H1 (cell line): Measurements from ENCODE around the gene ABHD11. TPM values are rescaled to one million over a fixed set of nuclear protein-coding genes. Genes with fewer than 3 reads are reported as not detected.

ENCODE experiments used
- CTCF ChIA-PET: fragments of 300-600 bp; sonication (Branson Sonifier 250); formaldehyde crosslinking; loops from one replicate; lab custom pipeline; 2021; ENCODE audit not compliant: partially characterized antibody; lab: Charles Lee
- POLR2A ChIA-PET: fragments of 300-600 bp; sonication (Branson Sonifier 250); formaldehyde crosslinking; loops from one replicate; lab custom pipeline; 2021; ENCODE audit warnings: inconsistent platforms; ENCODE audit not compliant: partially characterized antibody; lab: Charles Lee
- DNase-seq, 2 experiments: peaks; one replicate each; pipeline versions ENCODE4 v3.0.0 to v3.0.0-alpha.2; 2010 to 2022; ENCODE audit warnings: low spot score in 2 of 2, low read depth in 1 of 2, mixed read lengths in 1 of 2
- FAIRE-seq: peaks from 2 replicates; lab custom pipeline; 2011; peaks lifted over from hg19 to GRCh38; lab: Jason Lieb, UNC
- H2AFZ ChIP-seq: 2 replicates; pipeline ENCODE4 v1.8.1; 2012; ENCODE audit warnings: low read length, inconsistent platforms
- H2AK5ac ChIP-seq: 2 replicates; pipeline ENCODE4 v1.6.1; 2013; ENCODE audit warnings: low read depth, low read length
- H2BK120ac ChIP-seq: replicated peaks from 2 replicates; pipeline ENCODE3; 2013; ENCODE audit warnings: low read depth, low read length, inconsistent platforms
- H2BK12ac ChIP-seq: 2 replicates; pipeline ENCODE4 v1.6.1; 2013; ENCODE audit warnings: low read depth, low read length
- H2BK15ac ChIP-seq: 2 replicates; pipeline ENCODE4 v1.6.1; 2013; ENCODE audit warnings: low read length
- H2BK20ac ChIP-seq: 2 replicates; pipeline ENCODE4 v1.6.1; 2013; ENCODE audit warnings: low read length
- H2BK5ac ChIP-seq: 2 replicates; pipeline ENCODE4 v1.6.1; 2013; ENCODE audit warnings: low read depth, low read length
- H3K14ac ChIP-seq: 2 replicates; pipeline ENCODE4 v1.6.1; 2013; ENCODE audit warnings: inconsistent platforms; ENCODE audit not compliant: insufficient read length
- H3K18ac ChIP-seq: 2 replicates; pipeline ENCODE4 v1.6.1; 2013; ENCODE audit warnings: low read length; ENCODE audit errors: extremely low read depth
- H3K23ac ChIP-seq: 2 replicates; pipeline ENCODE4 v1.6.1; 2013; ENCODE audit warnings: inconsistent platforms; ENCODE audit not compliant: insufficient read length
- H3K23me2 ChIP-seq: 2 replicates; pipeline ENCODE4 v1.6.1; 2013; ENCODE audit warnings: low read depth, low read length
- H3K27ac ChIP-seq: 2 replicates; pipeline ENCODE4 v1.6.1; 2011; ENCODE audit warnings: low read depth, low read length, inconsistent platforms
- H3K27me3 ChIP-seq, 4 experiments: replicated peaks in 1 of 4; 1 replicate in 1 of 4; 2 replicates in 3 of 4; pipeline versions ENCODE4 v1.6.1 to v1.8.1; 2011 to 2013; ENCODE audit warnings: low read length in 3 of 4, mild to moderate bottlenecking in 3 of 4, inconsistent platforms in 2 of 4, mixed read lengths in 2 of 4, moderate library complexity in 1 of 4; ENCODE audit not compliant: control insufficient read depth in 3 of 4, insufficient read depth in 3 of 4; ENCODE audit errors: extremely low read depth in 1 of 4
- H3K36me3 ChIP-seq, 4 experiments: 2 replicates each; pipeline versions ENCODE4 v1.6.1 to v1.8.1; 2011 to 2013; ENCODE audit warnings: mild to moderate bottlenecking in 4 of 4, low read length in 3 of 4, moderate library complexity in 2 of 4, control low read depth in 1 of 4, inconsistent platforms in 1 of 4; ENCODE audit not compliant: insufficient read depth in 4 of 4, control insufficient read depth in 2 of 4
- H3K4ac ChIP-seq: replicated peaks from 2 replicates; pipeline ENCODE3; 2013; ENCODE audit warnings: low read length, low read depth, mixed read lengths, inconsistent platforms; ENCODE audit not compliant: insufficient read length
- H3K4me1 ChIP-seq, 4 experiments: replicated peaks in 1 of 4; 1 replicate in 1 of 4; 2 replicates in 3 of 4; pipeline versions ENCODE4 v1.6.1 to v1.8.1; 2011 to 2013; ENCODE audit warnings: low read length in 3 of 4, inconsistent platforms in 2 of 4, mixed read lengths in 1 of 4; ENCODE audit not compliant: insufficient read depth in 4 of 4, control insufficient read depth in 3 of 4
- H3K4me2 ChIP-seq, 2 experiments: 2 replicates each; pipeline versions ENCODE4 v1.6.1 to v1.8.1; 2011 to 2013; ENCODE audit warnings: low read depth in 2 of 2, low read length in 2 of 2, control low read depth in 1 of 2, inconsistent platforms in 1 of 2, mild to moderate bottlenecking in 1 of 2; ENCODE audit not compliant: insufficient read depth in 1 of 2
- H3K4me3 ChIP-seq, 4 experiments: fragments of 200-600, 300-600 bp in 1 of 4; sonication (generic), shearing (Covaris generic), sonication (Bioruptor Twin) in 1 of 4; 2 replicates each; pipeline versions ENCODE4 v1.5.1 to v1.8.1; 2011 to 2016; ENCODE audit warnings: low read length in 4 of 4, low read depth in 3 of 4, control low read depth in 2 of 4, inconsistent platforms in 2 of 4, mild to moderate bottlenecking in 2 of 4, mixed read lengths in 1 of 4, moderate library complexity in 1 of 4; ENCODE audit not compliant: insufficient read depth in 2 of 4; ENCODE audit errors: extremely low read depth in 1 of 4
- H3K56ac ChIP-seq: replicated peaks from 2 replicates; pipeline ENCODE3; 2013; ENCODE audit warnings: low read depth, mild to moderate bottlenecking, mixed read lengths, low read length, inconsistent platforms; ENCODE audit not compliant: insufficient read length
- H3K79me1 ChIP-seq: 2 replicates; pipeline ENCODE4 v1.6.1; 2013; ENCODE audit warnings: low read depth, low read length, control low read depth
- H3K79me2 ChIP-seq, 2 experiments: 2 replicates each; pipeline versions ENCODE4 v1.6.1 to v1.8.1; 2012 to 2013; ENCODE audit warnings: low read length in 2 of 2, mild to moderate bottlenecking in 2 of 2, inconsistent platforms in 1 of 2; ENCODE audit not compliant: insufficient read depth in 2 of 2, control insufficient read depth in 1 of 2
- H3K9ac ChIP-seq, 4 experiments: replicated peaks in 1 of 4; 1 replicate in 1 of 4; 2 replicates in 3 of 4; pipeline versions ENCODE4 v1.6.1 to v1.8.1; 2011 to 2013; ENCODE audit warnings: low read depth in 3 of 4, low read length in 3 of 4, control low read depth in 2 of 4, mild to moderate bottlenecking in 2 of 4, moderate library complexity in 2 of 4, inconsistent platforms in 1 of 4; ENCODE audit errors: extremely low read depth in 1 of 4
- H3K9me3 ChIP-seq, 2 experiments: 2 replicates each; pipeline versions ENCODE4 v1.6.1 to v1.8.1; 2012 to 2013; ENCODE audit warnings: mild to moderate bottlenecking in 2 of 2, moderate library complexity in 2 of 2, control low read depth in 1 of 2, inconsistent platforms in 1 of 2, low read depth in 1 of 2, low read length in 1 of 2, mixed read lengths in 1 of 2; ENCODE audit not compliant: insufficient read depth in 2 of 2
- H4K20me1 ChIP-seq, 2 experiments: replicated peaks in 1 of 2; 2 replicates each; pipeline versions ENCODE3 to v1.8.1; 2011 to 2013; ENCODE audit warnings: inconsistent platforms in 2 of 2, low read length in 2 of 2, mild to moderate bottlenecking in 1 of 2; ENCODE audit not compliant: insufficient read depth in 2 of 2, control insufficient read depth in 1 of 2
- H4K5ac ChIP-seq: 2 replicates; pipeline ENCODE4 v1.6.1; 2013; ENCODE audit warnings: low read length, low read depth, mixed read lengths, inconsistent platforms; ENCODE audit not compliant: insufficient read length
- H4K8ac ChIP-seq: 2 replicates; pipeline ENCODE4 v1.8.0; 2013; ENCODE audit warnings: mild to moderate bottlenecking, moderate library complexity, low read length, inconsistent platforms; ENCODE audit not compliant: insufficient read depth; ENCODE audit errors: extremely low read depth
- H4K91ac ChIP-seq: replicated peaks from 2 replicates; pipeline ENCODE3; 2013; ENCODE audit warnings: low read length, mixed read lengths, inconsistent platforms; ENCODE audit not compliant: insufficient read length
- CTCF ChIP-seq, 3 experiments: IDR thresholded peaks; 1 replicate in 2 of 3; 2 replicates in 1 of 3; pipeline versions ENCODE4 v1.5.1 to v1.6.1; 2011; ENCODE audit warnings: low read length in 3 of 3, mild to moderate bottlenecking in 3 of 3, inconsistent platforms in 2 of 3, low read depth in 1 of 3, moderate library complexity in 1 of 3; ENCODE audit not compliant: insufficient read depth in 1 of 3; ENCODE audit errors: control extremely low read depth in 1 of 3
- EP300 ChIP-seq, 2 experiments: IDR thresholded peaks; 1 replicate in 1 of 2; 2 replicates in 1 of 2; pipeline ENCODE4 v1.6.1; 2011 to 2012; ENCODE audit warnings: low read depth in 2 of 2, low read length in 2 of 2, mild to moderate bottlenecking in 2 of 2, borderline replicate concordance in 1 of 2, inconsistent platforms in 1 of 2, moderate library complexity in 1 of 2
- MAX ChIP-seq: IDR thresholded peaks from 2 replicates; pipeline ENCODE4 v1.6.1; 2012; ENCODE audit warnings: inconsistent platforms
- NRF1 ChIP-seq: IDR thresholded peaks from 2 replicates; pipeline ENCODE4 v1.6.1; 2011; ENCODE audit warnings: mild to moderate bottlenecking, low read depth, low read length, improper control_type of control experiment
- PHF8 ChIP-seq: fragments of 200-600 bp; sonication (generic); conservative IDR thresholded peaks from 2 replicates; pipeline ENCODE4 v1.7.1; 2012; ENCODE audit warnings: low read depth, mild to moderate bottlenecking, inconsistent platforms, low read length, moderate library complexity
- RXRA ChIP-seq: IDR thresholded peaks from 2 replicates; pipeline ENCODE4 v1.6.1; 2011; ENCODE audit warnings: low read depth, mild to moderate bottlenecking, low read length, moderate library complexity; ENCODE audit not compliant: insufficient read depth
- SIRT6 ChIP-seq: IDR thresholded peaks from one replicate; pipeline ENCODE4 v1.7.1; 2012; ENCODE audit warnings: low read length, inconsistent platforms
- SIX5 ChIP-seq: IDR thresholded peaks from 2 replicates; pipeline ENCODE4 v1.6.1; 2011; ENCODE audit warnings: mild to moderate bottlenecking, low read depth, low read length
- SP2 ChIP-seq: IDR thresholded peaks from 2 replicates; pipeline ENCODE4 v1.6.1; 2012; ENCODE audit warnings: mild to moderate bottlenecking, low read length, inconsistent platforms
- TAF1 ChIP-seq: IDR thresholded peaks from 2 replicates; pipeline ENCODE4 v1.6.1; 2011; ENCODE audit warnings: mild to moderate bottlenecking, low read depth, low read length
- TCF12 ChIP-seq: IDR thresholded peaks from 2 replicates; pipeline ENCODE4 v1.6.1; 2011; ENCODE audit warnings: low read depth, mild to moderate bottlenecking, low read length
- TEAD4 ChIP-seq: IDR thresholded peaks from 2 replicates; pipeline ENCODE4 v1.6.1; 2012; ENCODE audit warnings: low read depth, low read length, inconsistent platforms, mixed read lengths
- WGBS, 2 experiments: shearing (Covaris generic) in 1 of 2; methylation state at CpG; one replicate each; pipeline versions ENCODE4 v1.1.6 to v1.1.7; 2013 to 2015; ENCODE audit warnings: low lambda C conversion rate in 2 of 2, mixed read lengths in 2 of 2, inconsistent platforms in 1 of 2, low coverage in 1 of 2, missing lambda C conversion rate in 1 of 2; ENCODE audit not compliant: insufficient replicate concordance in 2 of 2, insufficient coverage in 1 of 2, insufficient read length in 1 of 2; ENCODE audit errors: extremely low coverage in 1 of 2, missing lambda C conversion rate in 1 of 2; 5-methylcytosine and 5-hydroxymethylcytosine counted together
- polyA plus RNA-seq, 7 experiments: library from polyadenylated mRNA; depleted of rRNA in 3 of 7; stranded (reverse) in 5 of 7; unstranded in 2 of 7; fragments of >200 nt in 5 of 7; fragments of 200-250 nt in 2 of 7; gene quantifications; 1 replicate in 5 of 7; 2 replicates in 1 of 7; 4 replicates in 1 of 7; pipeline versions ENCODE4 v1.2.1 to v1.2.3, GENCODE V29; 2011 to 2013; ENCODE audit warnings: missing spikeins in 2 of 7, mixed read lengths in 2 of 7
- total RNA-seq: library from RNA; stranded (reverse); fragmentation: NEBNext Ultra II Directional; extraction: Animal tissue kit (Norgen Biotek cat#: 25700); gene quantifications from 2 replicates; pipeline ENCODE4 v1.2.1, GENCODE V29; 2021

The ABHD11 gene
- total and polyA plus RNA-seq, 2 of the 8 experiments (the other 6 are each of a cell fraction or from before 2014, with no cell fraction given), result 19.8 to 42.2 TPM

- POLR2A ChIA-PET, result interaction anchor here (3.1 kb wide), 1 partner anchor 9 kb away, joined by 13 read pairs; no protein-coding TSS in a partner anchor
- H3K18ac ChIP-seq, result no peak overlapping the region
- H4K5ac ChIP-seq, result no peak overlapping the region
- no peaks in the 10 kb centered on the region; a peak in 4 of 7 replicates for H3K4me1 ChIP-seq
- no peak overlapping the region for H3K27ac ChIP-seq
- no peak overlapping the region for H4K8ac ChIP-seq
- 71% methylated on average over 1 of the region's 1 CpG; no CpG with 5 or more reads in 1 of the 2 experiments for WGBS, 2 experiments
- H3K4me2 ChIP-seq, result no peak overlapping the region
- H3K56ac ChIP-seq, result no peak overlapping the region
- no peak overlapping the region for H2BK5ac ChIP-seq
- no peak overlapping the region for H4K91ac ChIP-seq
- CTCF ChIA-PET, result interaction anchor here (1.2 to 7.4 kb wide), 5 partner anchors 11 to 261 kb away, joined by 3 to 57 read pairs (median 10); no protein-coding TSS in a partner anchor
- no peak overlapping the region for H2BK120ac ChIP-seq
- no peaks in the 10 kb centered on the region for H3K36me3 ChIP-seq
- no peak overlapping the region for H2AK5ac ChIP-seq
- peaks cover 0 to under 1% (median 0%) of the 10 kb centered on the region in 4 experiments; a peak in 1 of 7 replicates for H3K27me3 ChIP-seq
- H3K4ac ChIP-seq, result no peak overlapping the region
- H3K79me1 ChIP-seq, result peaks cover 3% of the 10 kb centered on the region
- H3K4me3 ChIP-seq, result no peak overlapping the region
- DNase-seq, result no peak
- no peak for FAIRE-seq
- peaks cover 7 to 8% of the 10 kb centered on the region in 2 experiments for H4K20me1 ChIP-seq
- no peak overlapping the region for H2BK15ac ChIP-seq
- no peak overlapping the region for H2BK20ac ChIP-seq
- H2AFZ ChIP-seq, result no peak overlapping the region
- no peak overlapping the region for H3K14ac ChIP-seq
- no peak overlapping the region for H3K23ac ChIP-seq
- H3K23me2 ChIP-seq, result no peaks in the 10 kb centered on the region
- no peak overlapping the region for H2BK12ac ChIP-seq
- H3K9ac ChIP-seq, result no peak overlapping the region
- H3K79me2 ChIP-seq, result no peaks in the 10 kb centered on the region
- H3K9me3 ChIP-seq, result no peaks in the 10 kb centered on the region
- TF ChIP-seq SIX5, result no peak
- no peak for TF ChIP-seq EP300 (IDR thresholded peaks at IDR 0.05; ENCODE audit: borderline replicate concordance in 1 of 2, low read depth in 2 of 2, low read length in 2 of 2)
- no peak for TF ChIP-seq NRF1
- no peak for TF ChIP-seq SP2
- no peak for TF ChIP-seq TCF12
- TF ChIP-seq CTCF (IDR thresholded peaks at IDR 0.05; ENCODE audit: control extremely low read depth in 1 of 3, insufficient read depth in 1 of 3, low read depth in 1 of 3, low read length in 3 of 3), result no peak
- no peak for TF ChIP-seq TAF1
- no peak for TF ChIP-seq MAX
- TF ChIP-seq SIRT6, result no peak
- TF ChIP-seq PHF8, result no peak
- no peak for TF ChIP-seq TEAD4
- no peak for TF ChIP-seq RXRA
Observed at GRCh38 chr7:73712773-73713172, 25.8 kb downstream of the ABHD11 start.
